ENCODE measurements around the gene CXCR4.

CXCR4 gene

GRCh38 chr2:136131961-136132824, 14.2 kb upstream of the CXCR4 start:
- DNase-seq (ENCODE audit: low read depth) = no peak
- no peak overlapping the region for H3K4me3 ChIP-seq (replicated peaks; ENCODE audit: low read depth, low read length)
- TF ChIP-seq, protein P1, sequence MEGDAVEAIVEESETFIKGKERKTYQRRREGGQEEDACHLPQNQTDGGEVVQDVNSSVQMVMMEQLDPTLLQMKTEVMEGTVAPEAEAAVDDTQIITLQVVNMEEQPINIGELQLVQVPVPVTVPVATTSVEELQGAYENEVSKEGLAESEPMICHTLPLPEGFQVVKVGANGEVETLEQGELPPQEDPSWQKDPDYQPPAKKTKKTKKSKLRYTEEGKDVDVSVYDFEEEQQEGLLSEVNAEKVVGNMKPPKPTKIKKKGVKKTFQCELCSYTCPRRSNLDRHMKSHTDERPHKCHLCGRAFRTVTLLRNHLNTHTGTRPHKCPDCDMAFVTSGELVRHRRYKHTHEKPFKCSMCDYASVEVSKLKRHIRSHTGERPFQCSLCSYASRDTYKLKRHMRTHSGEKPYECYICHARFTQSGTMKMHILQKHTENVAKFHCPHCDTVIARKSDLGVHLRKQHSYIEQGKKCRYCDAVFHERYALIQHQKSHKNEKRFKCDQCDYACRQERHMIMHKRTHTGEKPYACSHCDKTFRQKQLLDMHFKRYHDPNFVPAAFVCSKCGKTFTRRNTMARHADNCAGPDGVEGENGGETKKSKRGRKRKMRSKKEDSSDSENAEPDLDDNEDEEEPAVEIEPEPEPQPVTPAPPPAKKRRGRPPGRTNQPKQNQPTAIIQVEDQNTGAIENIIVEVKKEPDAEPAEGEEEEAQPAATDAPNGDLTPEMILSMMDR (IDR thresholded peaks at IDR 0.05; ENCODE audit: low read length, missing control alignments) = no peak

GRCh38 chr2:136131484-136131960, 13.6 kb upstream of the CXCR4 start:
- H3K4me3 ChIP-seq (replicated peaks; ENCODE audit: low read depth, low read length) = no peak overlapping the region
- TF ChIP-seq, protein P1 (IDR thresholded peaks at IDR 0.05; ENCODE audit: low read length, missing control alignments) = no peak
- no peak for DNase-seq (ENCODE audit: low read depth)

GRCh38 chr2:136130511-136130910, 12.6 kb upstream of the CXCR4 start:
- DNase-seq (ENCODE audit: low read depth) = no peak
- TF ChIP-seq, protein P1 (IDR thresholded peaks at IDR 0.05; ENCODE audit: low read length, missing control alignments) = no peak
- no peak overlapping the region for H3K4me3 ChIP-seq (replicated peaks; ENCODE audit: low read depth, low read length)

GRCh38 chr2:136130045-136130444, 12.1 kb upstream of the CXCR4 start:
- no peak overlapping the region for H3K4me3 ChIP-seq (replicated peaks; ENCODE audit: low read depth, low read length)
- TF ChIP-seq, protein P1 (IDR thresholded peaks at IDR 0.05; ENCODE audit: low read length, missing control alignments) = no peak
- no peak for DNase-seq (ENCODE audit: low read depth)

DNA sequence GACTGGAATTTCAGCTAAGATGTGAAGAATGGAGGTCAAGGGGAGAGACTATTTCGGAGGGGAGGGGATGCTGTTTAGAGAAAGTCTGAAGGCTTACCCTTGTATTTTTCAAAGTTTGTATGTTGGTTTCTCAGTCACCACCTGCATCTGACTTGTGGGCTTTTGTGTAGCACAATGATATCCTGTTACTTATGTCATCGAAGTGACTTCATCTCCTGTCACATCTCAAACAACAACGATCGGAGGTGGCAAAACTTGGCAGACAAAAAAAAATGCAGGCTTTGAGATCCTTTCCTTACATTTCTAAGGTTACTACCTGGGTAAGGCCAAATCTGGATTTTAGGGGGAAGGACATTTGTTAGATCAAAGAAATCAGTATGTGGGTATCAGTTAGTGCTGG, 11.7 kb upstream of the CXCR4 start:
- TF ChIP-seq, protein P1 (IDR thresholded peaks at IDR 0.05; ENCODE audit: low read length, missing control alignments) = no peak
- H3K4me3 ChIP-seq (replicated peaks; ENCODE audit: low read depth, low read length) = no peak overlapping the region
- DNase-seq (ENCODE audit: low read depth) = no peak

GRCh38 chr2:136128905-136129304, 11.0 kb upstream of the CXCR4 start:
- H3K4me3 ChIP-seq (replicated peaks; ENCODE audit: low read depth, low read length) = no peak overlapping the region
- no peak for DNase-seq (ENCODE audit: low read depth)
- TF ChIP-seq, protein P1 (IDR thresholded peaks at IDR 0.05; ENCODE audit: low read length, missing control alignments) = no peak

- TF ChIP-seq, protein P1 (IDR thresholded peaks at IDR 0.05; ENCODE audit: low read length, missing control alignments) = no peak
- DNase-seq (ENCODE audit: low read depth) = no peak
- H3K4me3 ChIP-seq (replicated peaks; ENCODE audit: low read depth, low read length) = no peak overlapping the region
Observed at GRCh38 chr2:136128366-136128765, 10.4 kb upstream of the CXCR4 start.
